CD4-positive, CD25-positive, alpha-beta regulatory T cell (primary cell): ENCODE data around the gene FAM89B. TPM values are rescaled to one million over a fixed set of nuclear protein-coding genes. Genes with fewer than 3 reads are reported as not detected.

Experiments
- ATAC-seq, 2 donors: fragments of 150-1000 bp; cut with Tn5 transposase; one replicate each; pipeline ENCODE4 v1.10.0; 2021; ENCODE audit warnings: low read depth in 2 of 2, moderate number of reproducible peaks in 2 of 2, moderate library complexity in 1 of 2
- DNase-seq, 3 donors: peaks; one replicate each; pipeline versions ENCODE4 v3.0.0 to v3.0.0-alpha.2; 2012 to 2022; ENCODE audit warnings: mixed read lengths in 1 of 3
- H3K27ac ChIP-seq: one replicate; pipeline ENCODE4 v1.7.0; 2013; ENCODE audit warnings: mild to moderate bottlenecking, low read length; ENCODE audit not compliant: insufficient read depth, poor library complexity, severe bottlenecking
- H3K27me3 ChIP-seq: one replicate; pipeline ENCODE4 v1.7.0; 2013; ENCODE audit warnings: low read length; ENCODE audit not compliant: control insufficient read depth, insufficient read depth
- H3K36me3 ChIP-seq: one replicate; pipeline ENCODE4 v1.7.0; 2013; ENCODE audit warnings: mild to moderate bottlenecking, low read length, moderate library complexity; ENCODE audit not compliant: control insufficient read depth, insufficient read depth
- H3K4me1 ChIP-seq: 2 replicates; pipeline ENCODE4 v1.7.0; 2013; ENCODE audit warnings: mild to moderate bottlenecking, low read length; ENCODE audit not compliant: insufficient read depth, control insufficient read depth, poor library complexity, severe bottlenecking
- H3K4me3 ChIP-seq: one replicate; pipeline ENCODE4 v1.7.0; 2013; ENCODE audit warnings: low read depth, mild to moderate bottlenecking, low read length, moderate library complexity
- H3K9me3 ChIP-seq, 2 experiments: 1 replicate in 1 of 2; 2 replicates in 1 of 2; pipeline ENCODE4 v1.7.0; 2013; ENCODE audit warnings: low read length in 2 of 2, mild to moderate bottlenecking in 1 of 2, moderate library complexity in 1 of 2; ENCODE audit not compliant: control insufficient read depth in 2 of 2
- H3K27ac Mint-ChIP-seq, 3 donors: one replicate each; pipeline ENCODE4 v1.8.0; 2020 to 2022; ENCODE audit warnings: mild to moderate bottlenecking in 3 of 3, mixed read lengths in 3 of 3, moderate library complexity in 2 of 3
- H3K27me3 Mint-ChIP-seq: one replicate; pipeline ENCODE4 v1.8.0; 2022; ENCODE audit warnings: mild to moderate bottlenecking, mixed read lengths
- H3K36me3 Mint-ChIP-seq: one replicate; pipeline ENCODE4 v1.8.0; 2020; ENCODE audit warnings: mixed read lengths
- H3K4me1 Mint-ChIP-seq, 4 donors: one replicate each; pipeline ENCODE4 v1.8.0; 2020 to 2022; ENCODE audit warnings: mixed read lengths in 4 of 4, mild to moderate bottlenecking in 1 of 4
- H3K4me3 Mint-ChIP-seq, 4 donors: one replicate each; pipeline ENCODE4 v1.8.0; 2020 to 2022; ENCODE audit warnings: mild to moderate bottlenecking in 4 of 4, mixed read lengths in 4 of 4, moderate library complexity in 3 of 4
- H3K9me3 Mint-ChIP-seq, 7 donors: one replicate each; pipeline ENCODE4 v1.8.0; 2020 to 2022; ENCODE audit warnings: mixed read lengths in 7 of 7, mild to moderate bottlenecking in 3 of 7, moderate library complexity in 2 of 7
- polyA plus RNA-seq, 4 donors: library from polyadenylated mRNA; unstranded; fragments of 300-500 nt; fragmentation: Illumina TruSeq; gene quantifications; one replicate each; pipeline ENCODE4 v1.2.3, GENCODE V29; 2021
- total RNA-seq: library from RNA; stranded (reverse); gene quantifications from one replicate; pipeline ENCODE4 v1.2.3, GENCODE V29; 2022

Gene FAM89B
- total and polyA plus RNA-seq, 5 donors from 2014 or later = 49.4 to 158 (median 100) TPM

DNA sequence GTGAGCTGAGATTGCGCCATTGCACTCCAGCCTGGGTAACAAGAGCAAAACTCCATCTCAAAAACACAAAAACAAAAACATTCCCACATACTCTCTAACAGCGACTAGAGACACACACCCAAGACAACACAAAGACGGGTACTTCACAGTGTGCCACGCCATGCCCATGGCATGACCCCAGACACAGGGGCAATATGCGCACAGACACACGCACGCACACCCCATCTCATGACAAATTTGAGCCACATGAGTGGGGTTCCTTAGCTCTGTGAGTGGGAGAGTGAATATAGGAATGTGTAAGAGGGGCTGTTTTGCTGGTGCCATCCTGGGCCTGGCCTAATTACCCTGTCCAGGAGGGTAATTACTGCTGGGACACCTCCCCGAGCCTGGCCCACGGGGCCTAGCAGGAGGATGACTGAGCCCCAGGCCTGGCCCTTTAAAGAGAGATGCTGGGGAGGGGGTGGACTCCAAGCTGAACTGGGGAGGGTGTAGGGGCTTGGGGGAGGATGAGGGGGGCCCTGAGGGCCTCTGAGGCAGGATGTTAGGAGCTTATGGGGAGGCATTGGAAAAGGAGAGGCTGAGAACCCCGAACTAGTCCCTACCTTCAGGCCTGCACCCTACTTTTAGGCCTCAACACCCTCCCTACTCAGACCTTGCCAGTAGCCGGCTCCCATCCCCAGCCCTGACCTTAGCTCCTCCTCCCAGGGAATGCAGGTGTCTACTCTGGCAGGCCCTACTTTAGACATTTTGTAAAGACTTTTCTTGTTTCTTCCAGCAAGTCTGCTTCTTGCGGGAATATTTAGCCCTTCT lies 15.7 kb upstream of the FAM89B start:
- peak overlapping the region; percentile 62 for H3K4me3 ChIP-seq
- no peaks in the 10 kb centered on the region for H3K36me3 ChIP-seq
- Mint-ChIP-seq H3K27me3 (no peaks in the 10 kb centered on the region), H3K4me3 (peak overlapping the region; percentile 89 to 93 (median 92)), H3K36me3 (peaks cover 9% of the 10 kb centered on the region), H3K9me3 (peaks cover 0 to 2% (median 0%) of the 10 kb centered on the region in 7 donors), H3K27ac (peak overlapping the region; percentile 94 to 97 (median 94)), H3K4me1 (peaks cover 3 to 69% (median 46%) of the 10 kb centered on the region in 4 donors)
- H3K4me1 ChIP-seq = peaks cover 64% of the 10 kb centered on the region
- H3K27me3 ChIP-seq = no peaks in the 10 kb centered on the region
- H3K9me3 ChIP-seq = no peaks in the 10 kb centered on the region
- ATAC-seq = no peak
- no peak for DNase-seq
- peak overlapping the region; percentile 79 for H3K27ac ChIP-seq

GRCh38 chr11:65557280-65558001 lies 14.9 kb upstream of the FAM89B start:
- DNase-seq = no peak
- Histone ChIP-seq H3K36me3 (no peaks in the 10 kb centered on the region), H3K4me1 (peaks cover 57% of the 10 kb centered on the region)

GRCh38 chr11:65558002-65558929 lies 14.1 kb upstream of the FAM89B start, which contains the start of gene LTBP3:
Gene LTBP3 (minus strand): TSS chr11:65558359. CDS start chr11:65557959, 400 bp downstream.
- peak in 2 of 3 donors; percentile 43 to 49 for DNase-seq
- Mint-ChIP-seq H3K4me1 (peaks cover 0 to 59% (median 37%) of the 10 kb centered on the region in 4 donors), H3K27ac (peak within 1 kb of the TSS; percentile 94 to 97 (median 94)), H3K4me3 (peak within 1 kb of the TSS; percentile 89 to 93 (median 92)), H3K27me3 (no peaks in the 10 kb centered on the region), H3K9me3 (peaks cover 0 to 2% (median 0%) of the 10 kb centered on the region in 7 donors), H3K36me3 (no peaks in the 10 kb centered on the region)
- peak; percentile 17 to 38 for ATAC-seq
- H3K27ac ChIP-seq = peak within 1 kb of the TSS; percentile 79
- no peaks in the 10 kb centered on the region for H3K27me3 ChIP-seq
- no peaks in the 10 kb centered on the region for H3K36me3 ChIP-seq
- no peaks in the 10 kb centered on the region for H3K9me3 ChIP-seq
- H3K4me3 ChIP-seq = peak within 1 kb of the TSS; percentile 62
- peaks cover 50% of the 10 kb centered on the region for H3K4me1 ChIP-seq

More at GRCh38 chr11:65557280-65558001, 14.9 kb upstream of the FAM89B start:
- ATAC-seq = peak in 1 of 2 donors; percentile 8
- H3K4me3 Mint-ChIP-seq = peak overlapping the region; percentile 89 to 93 (median 92)
- Histone ChIP-seq H3K9me3 (no peaks in the 10 kb centered on the region), H3K4me3 (peak overlapping the region; percentile 62), H3K27ac (peak overlapping the region; percentile 79), H3K27me3 (no peaks in the 10 kb centered on the region)
- no peaks in the 10 kb centered on the region for H3K27me3 Mint-ChIP-seq
- H3K4me1 Mint-ChIP-seq = peaks cover 0 to 62% (median 41%) of the 10 kb centered on the region in 4 donors
- H3K9me3 Mint-ChIP-seq = peaks cover 0 to 2% (median 0%) of the 10 kb centered on the region in 7 donors
- peaks cover 1% of the 10 kb centered on the region for H3K36me3 Mint-ChIP-seq
- peak overlapping the region; percentile 94 to 97 (median 94) for H3K27ac Mint-ChIP-seq

GRCh38 chr11:65558930-65559509 lies 13.3 kb upstream of the FAM89B start:
- no peak for DNase-seq
- H3K4me1 Mint-ChIP-seq = peaks cover 0 to 60% (median 37%) of the 10 kb centered on the region in 4 donors
- Histone ChIP-seq H3K4me3 (peak overlapping the region; percentile 44), H3K4me1 (peaks cover 46% of the 10 kb centered on the region), H3K36me3 (no peaks in the 10 kb centered on the region), H3K9me3 (no peaks in the 10 kb centered on the region), H3K27ac (peak overlapping the region; percentile 79), H3K27me3 (no peaks in the 10 kb centered on the region)
- no peak for ATAC-seq
- no peaks in the 10 kb centered on the region for H3K36me3 Mint-ChIP-seq
- peak overlapping the region in 2 of 3 donors; percentile 68 to 75 for H3K27ac Mint-ChIP-seq
- peak overlapping the region; percentile 70 to 79 (median 74) for H3K4me3 Mint-ChIP-seq
- peaks cover 0 to 2% (median 0%) of the 10 kb centered on the region in 7 donors for H3K9me3 Mint-ChIP-seq
- no peaks in the 10 kb centered on the region for H3K27me3 Mint-ChIP-seq

GRCh38 chr11:65559535-65559934 lies 12.8 kb upstream of the FAM89B start:
- H3K27me3 Mint-ChIP-seq = no peaks in the 10 kb centered on the region
- Histone ChIP-seq H3K4me3 (no peak overlapping the region), H3K4me1 (peaks cover 43% of the 10 kb centered on the region), H3K27me3 (no peaks in the 10 kb centered on the region), H3K36me3 (no peaks in the 10 kb centered on the region), H3K27ac (no peak overlapping the region), H3K9me3 (no peaks in the 10 kb centered on the region)
- no peaks in the 10 kb centered on the region for H3K36me3 Mint-ChIP-seq
- H3K9me3 Mint-ChIP-seq = peaks cover 0 to 2% (median 0%) of the 10 kb centered on the region in 7 donors
- H3K27ac Mint-ChIP-seq = peak overlapping the region in 2 of 3 donors; percentile 68 to 75
- ATAC-seq (no peak), DNase-seq (no peak)
- H3K4me1 Mint-ChIP-seq = peaks cover 0 to 59% (median 33%) of the 10 kb centered on the region in 4 donors
- H3K4me3 Mint-ChIP-seq = peak overlapping the region; percentile 70 to 79 (median 73)

GRCh38 chr11:65559951-65560537 lies 12.3 kb upstream of the FAM89B start:
- Histone ChIP-seq H3K4me1 (peaks cover 43% of the 10 kb centered on the region), H3K36me3 (no peaks in the 10 kb centered on the region), H3K27me3 (no peaks in the 10 kb centered on the region), H3K9me3 (no peaks in the 10 kb centered on the region), H3K4me3 (no peak overlapping the region), H3K27ac (no peak overlapping the region)
- Mint-ChIP-seq H3K27me3 (no peaks in the 10 kb centered on the region), H3K4me3 (peak overlapping the region; percentile 8 to 75 (median 40)), H3K27ac (peak overlapping the region in 2 of 3 donors; percentile 63 to 68), H3K4me1 (peaks cover 0 to 58% (median 31%) of the 10 kb centered on the region in 4 donors), H3K9me3 (peaks cover 0 to 2% (median 0%) of the 10 kb centered on the region in 7 donors), H3K36me3 (no peaks in the 10 kb centered on the region)
- no peak for DNase-seq
- no peak for ATAC-seq
